ENCODE measurements around the gene KCNN1. TPM values are rescaled to one million over a fixed set of nuclear protein-coding genes. Genes with fewer than 3 reads are reported as not detected.
"Not testable (repeated sequence)": the region's sequence is repeated elsewhere in the genome, so short reads cannot be mapped to it uniquely, and the experiment has no call there.

KCNN1 gene
- total RNA-seq, 1 donor from 2014 or later: 0.34 TPM

DNA sequence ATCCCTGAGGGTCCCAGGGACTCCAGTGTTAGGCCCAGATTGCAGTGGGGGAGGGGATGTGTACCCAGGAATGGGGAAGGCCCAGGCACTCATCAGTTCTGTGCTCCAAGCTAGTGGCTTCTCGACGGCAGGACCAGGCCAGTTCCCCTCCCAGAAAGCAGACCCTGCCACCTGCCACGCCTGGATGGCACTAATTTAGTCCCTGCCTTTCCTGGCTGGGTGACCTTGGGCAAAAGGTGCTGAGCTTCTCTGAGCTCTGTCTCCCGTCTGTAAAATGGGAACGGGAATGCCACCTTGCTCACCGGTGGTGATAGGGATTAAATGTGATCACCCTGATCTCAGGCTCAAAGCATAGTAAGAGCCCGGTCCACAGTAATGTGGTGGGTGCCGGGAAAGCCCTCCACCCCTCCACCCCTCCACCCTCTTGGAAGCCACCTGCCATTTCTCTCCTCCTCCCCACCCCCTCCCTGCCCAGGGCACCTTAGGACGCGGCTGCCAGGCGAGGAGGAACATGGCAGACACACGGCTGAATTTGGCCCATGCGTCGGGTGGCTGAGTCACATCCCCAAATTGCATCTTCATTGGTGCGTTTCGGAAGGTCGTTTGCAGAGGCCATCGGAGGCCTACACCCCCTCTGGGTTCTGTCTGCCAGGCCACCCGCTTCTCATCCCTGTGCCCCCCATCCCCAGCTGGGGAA lies 2.3 kb downstream of the KCNN1 start:
- DNase-seq (ENCODE audit: low spot score): no peak

GRCh38 chr19:17972230-17972629 lies 5.3 kb downstream of the KCNN1 start:
- DNase-seq (ENCODE audit: low spot score): no peak

GRCh38 chr19:17973759-17974158 lies 6.9 kb downstream of the KCNN1 start:
- DNase-seq (ENCODE audit: low spot score): no peak

DNA sequence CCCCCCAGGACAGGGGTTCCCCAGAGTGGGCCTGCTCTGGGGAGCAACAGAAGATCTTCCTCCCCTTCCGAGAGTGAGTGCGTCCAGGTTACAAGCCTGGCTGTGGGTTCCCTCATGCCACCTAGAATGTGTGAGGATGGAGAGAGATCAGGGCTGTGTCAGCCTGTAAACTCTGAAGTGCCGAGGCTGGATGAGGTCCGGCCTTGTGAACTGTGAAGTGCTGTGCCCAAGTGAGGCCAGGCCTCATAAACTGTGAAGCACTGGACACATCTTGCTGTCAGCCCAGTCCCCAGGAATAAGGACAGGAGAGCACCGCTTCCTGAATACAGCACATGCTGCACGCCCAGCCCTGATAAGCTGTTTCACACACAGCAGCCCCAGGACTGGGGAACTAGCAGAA lies 7.6 kb downstream of the KCNN1 start:
- DNase-seq (ENCODE audit: low spot score): no peak

DNA sequence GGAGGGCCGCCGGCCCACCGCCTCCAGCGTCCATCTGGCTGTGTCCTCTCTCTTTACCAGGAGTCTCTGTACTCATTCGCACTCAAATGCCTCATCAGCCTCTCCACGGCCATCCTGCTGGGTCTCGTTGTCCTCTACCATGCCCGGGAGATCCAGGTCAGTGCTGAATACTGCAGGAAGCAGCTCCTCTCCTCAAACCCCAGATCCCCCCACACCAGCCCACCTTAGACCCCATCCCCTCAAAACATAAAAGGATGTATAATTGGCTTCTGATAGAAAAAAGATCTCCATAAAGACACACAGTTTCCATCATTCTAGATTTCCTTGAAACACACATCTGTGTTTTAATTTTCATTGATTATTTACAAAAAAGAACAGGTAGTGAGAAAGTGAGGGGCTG lies 8.1 kb downstream of the KCNN1 start:
- DNase-seq (ENCODE audit: low spot score): no peak

GRCh38 chr19:17977021-17977420 lies 10.1 kb downstream of the KCNN1 start:
- no peak for DNase-seq (ENCODE audit: low spot score)

DNA sequence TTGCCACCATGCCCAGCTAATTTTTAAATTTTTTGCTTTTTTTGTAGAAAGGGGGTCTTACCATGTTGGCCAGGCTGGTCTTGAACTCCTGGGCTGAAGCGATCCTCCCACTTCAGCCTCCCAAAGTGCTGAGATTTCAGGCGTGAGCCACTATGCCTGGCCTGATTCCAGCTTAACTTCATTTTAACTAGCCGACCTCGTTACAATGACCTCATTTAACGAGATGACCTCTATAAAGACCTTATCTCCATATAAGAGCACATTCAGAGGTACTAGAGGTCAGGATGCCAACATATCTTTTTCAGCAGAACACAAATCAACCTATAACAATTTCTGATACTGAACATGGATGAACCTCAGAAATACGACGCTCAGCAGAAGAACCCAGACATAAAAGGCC lies 10.6 kb downstream of the KCNN1 start:
- DNase-seq (ENCODE audit: low spot score): no peak

DNA sequence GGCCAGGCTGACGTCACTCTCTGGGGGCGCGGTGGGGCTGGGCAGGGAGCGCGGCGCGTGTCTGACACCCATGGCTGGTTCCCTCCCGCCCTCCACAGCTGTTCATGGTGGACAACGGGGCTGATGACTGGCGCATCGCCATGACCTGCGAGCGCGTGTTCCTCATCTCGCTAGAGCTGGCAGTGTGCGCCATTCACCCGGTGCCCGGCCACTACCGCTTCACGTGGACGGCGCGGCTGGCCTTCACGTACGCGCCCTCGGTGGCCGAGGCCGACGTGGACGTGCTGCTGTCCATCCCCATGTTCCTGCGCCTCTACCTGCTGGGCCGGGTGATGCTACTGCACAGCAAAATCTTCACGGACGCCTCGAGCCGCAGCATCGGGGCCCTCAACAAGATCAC lies 14.7 kb downstream of the KCNN1 start:
- no peak for DNase-seq (ENCODE audit: low spot score)

GRCh38 chr19:17982430-17982829 lies 15.5 kb downstream of the KCNN1 start:
- DNase-seq (ENCODE audit: low spot score): no peak

DNA sequence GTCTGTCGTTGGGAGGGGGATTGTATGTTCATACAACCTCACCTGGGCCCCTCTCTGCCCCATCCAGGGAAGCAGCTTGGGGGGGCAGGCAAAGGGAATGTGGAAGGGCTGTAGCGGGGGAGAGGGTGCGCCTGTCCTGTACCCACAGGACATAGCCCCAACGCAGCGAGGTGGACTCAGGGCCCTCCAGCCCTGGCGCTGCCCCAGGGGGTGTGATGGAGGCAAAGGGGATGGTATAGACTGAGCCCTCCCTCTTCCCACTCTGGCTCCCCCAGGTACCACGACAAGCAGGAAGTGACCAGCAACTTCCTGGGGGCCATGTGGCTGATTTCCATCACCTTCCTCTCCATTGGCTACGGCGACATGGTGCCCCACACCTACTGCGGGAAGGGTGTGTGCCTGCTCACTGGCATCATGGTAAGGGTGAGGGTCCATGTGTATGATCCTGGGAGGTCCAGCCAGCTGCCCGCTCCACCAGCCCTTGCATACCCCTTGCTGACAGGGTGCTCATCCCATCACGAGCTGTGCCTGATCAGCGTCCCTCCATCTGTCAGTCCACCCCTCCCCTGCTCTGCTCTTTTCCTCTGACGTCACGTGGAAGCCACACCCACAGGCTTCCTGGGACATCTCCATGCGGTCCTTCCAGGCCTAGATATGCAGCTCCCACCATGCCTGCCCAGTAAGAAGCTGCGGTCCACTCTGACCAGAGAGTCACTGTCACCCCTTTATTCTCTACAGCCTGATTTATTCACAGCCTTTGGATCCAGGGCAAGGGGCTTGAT lies 18.3 kb downstream of the KCNN1 start:
- no peak for DNase-seq (ENCODE audit: low spot score)

DNA sequence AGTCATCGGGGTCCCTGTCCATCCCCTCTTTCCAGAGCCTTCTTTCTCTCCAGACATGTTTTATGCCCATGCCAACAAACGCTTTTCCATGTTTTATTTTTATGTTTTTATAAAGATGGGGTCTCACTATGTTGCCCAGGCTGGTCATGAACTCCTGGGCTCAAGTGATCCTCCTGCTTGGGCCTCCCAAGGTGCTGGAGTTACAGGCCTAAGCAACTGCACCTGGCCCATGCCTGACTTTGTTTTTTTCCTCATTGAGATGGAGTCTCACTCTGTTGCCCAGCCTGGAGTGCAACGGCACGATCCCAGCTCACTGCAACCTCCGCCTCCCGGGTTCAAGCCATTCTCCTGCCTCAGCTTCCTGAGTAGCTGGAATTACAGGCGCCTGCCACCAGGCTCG lies 19.7 kb downstream of the KCNN1 start:
- not testable (repeated sequence) for DNase-seq (ENCODE audit: low spot score)

DNA sequence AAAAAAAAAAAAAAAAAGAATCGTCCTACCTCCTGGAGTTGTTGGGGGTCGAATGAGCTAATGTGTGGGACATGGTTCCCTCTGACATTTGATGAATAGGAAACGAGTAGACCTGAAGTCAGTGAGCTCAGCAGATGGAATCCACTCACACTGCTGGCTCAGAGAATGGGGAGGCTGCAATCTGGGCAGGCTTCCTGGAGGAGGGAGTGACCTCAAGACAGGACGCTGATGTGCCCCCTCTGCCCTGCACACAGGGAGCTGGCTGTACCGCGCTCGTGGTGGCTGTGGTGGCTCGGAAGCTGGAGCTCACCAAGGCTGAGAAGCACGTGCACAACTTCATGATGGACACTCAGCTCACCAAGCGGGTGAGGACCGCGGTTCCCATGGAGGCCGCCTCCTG lies 21.3 kb downstream of the KCNN1 start:
- no peak for DNase-seq (ENCODE audit: low spot score)

DNA sequence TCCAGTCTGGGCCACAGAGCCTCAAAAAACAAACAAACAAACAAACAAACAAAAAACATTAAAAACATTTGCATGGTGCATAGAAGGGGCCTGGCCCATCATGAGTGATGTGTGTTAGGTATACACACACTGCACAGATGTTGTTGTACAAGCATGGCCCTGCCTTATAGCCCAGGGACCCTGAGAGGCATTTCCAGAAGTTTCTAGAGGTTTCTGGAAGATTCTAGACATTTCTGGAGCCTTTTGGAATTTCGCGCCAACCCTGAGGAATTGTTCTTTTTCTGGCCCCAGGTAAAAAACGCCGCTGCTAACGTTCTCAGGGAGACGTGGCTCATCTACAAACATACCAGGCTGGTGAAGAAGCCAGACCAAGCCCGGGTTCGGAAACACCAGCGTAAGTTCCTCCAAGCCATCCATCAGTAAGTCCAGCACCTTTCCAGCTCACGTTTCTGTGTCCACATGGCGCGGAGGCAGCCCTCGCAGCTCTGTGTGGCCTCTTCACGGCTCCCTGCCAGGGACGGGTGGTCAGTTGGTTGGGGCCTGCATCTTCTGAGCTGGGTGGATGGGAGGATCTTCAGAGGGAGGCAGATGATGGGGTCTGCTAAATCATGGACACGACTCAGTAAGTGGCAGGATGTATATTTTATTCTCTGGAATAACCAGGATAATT lies 22.7 kb downstream of the KCNN1 start:
- DNase-seq (ENCODE audit: low spot score): no peak

DNA sequence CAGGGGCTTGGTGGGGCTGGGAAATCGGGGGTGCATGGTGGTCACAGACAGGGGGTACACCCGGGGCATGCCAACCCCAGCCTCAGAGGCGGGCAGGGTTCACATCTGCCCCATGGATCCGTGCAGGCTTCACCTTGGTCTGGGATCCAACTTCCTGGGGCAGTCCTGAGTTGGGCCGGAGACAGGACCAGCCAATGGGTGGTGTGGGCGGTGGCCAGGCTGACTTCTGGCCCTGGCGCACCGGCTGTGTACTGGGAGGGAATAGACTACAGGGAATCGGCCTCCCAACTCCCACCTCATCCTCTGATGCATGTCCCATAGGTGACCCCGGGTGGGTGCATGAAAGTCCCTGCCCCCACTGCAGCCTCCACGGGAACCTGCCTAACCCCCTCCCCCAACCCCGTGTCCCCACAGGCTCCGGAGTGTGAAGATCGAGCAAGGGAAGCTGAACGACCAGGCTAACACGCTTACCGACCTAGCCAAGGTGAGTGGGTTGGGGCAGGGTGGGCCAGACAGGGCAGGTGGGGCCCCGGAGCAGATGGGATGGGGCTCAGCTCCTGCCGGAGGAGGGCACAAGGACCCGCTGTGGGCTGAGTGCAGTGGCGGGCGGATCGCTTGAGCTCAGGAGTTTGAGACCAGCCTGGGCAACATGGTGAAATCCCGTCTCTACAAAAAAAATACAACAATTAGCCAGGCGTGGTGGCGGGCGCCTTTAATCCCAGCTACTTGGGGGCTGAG lies 26.3 kb downstream of the KCNN1 start:
- DNase-seq (ENCODE audit: low spot score): no peak

DNA sequence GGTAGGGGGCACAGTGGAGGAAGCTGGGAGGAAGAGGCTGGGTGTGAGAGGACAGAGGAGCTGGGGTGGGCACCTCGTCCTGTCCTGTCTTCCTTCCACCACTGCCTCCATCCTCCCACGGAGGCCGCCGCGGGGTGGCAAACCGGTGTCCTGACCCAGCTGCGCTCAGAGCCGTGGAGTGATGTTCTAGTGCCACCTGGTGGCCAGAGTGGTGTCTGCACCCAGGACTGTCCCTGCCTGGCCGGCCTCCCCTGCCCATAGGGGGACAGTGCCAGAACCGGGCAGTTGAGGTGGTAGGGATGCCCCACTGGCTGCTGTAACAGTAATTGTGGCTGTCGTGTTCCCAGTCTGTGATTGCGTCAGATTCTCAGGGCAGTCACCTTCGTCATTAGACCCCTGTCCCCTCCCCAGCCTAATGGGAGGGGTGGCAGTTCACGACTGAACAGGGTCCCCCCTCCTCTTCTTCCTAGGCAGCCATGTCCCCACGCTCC lies 30.0 kb downstream of the KCNN1 start:
- peak; percentile 90 for DNase-seq (ENCODE audit: low spot score)

GRCh38 chr19:17997969-17998826 lies 31.3 kb downstream of the KCNN1 start:
- no peak for DNase-seq (ENCODE audit: low spot score)

- no peak for DNase-seq (ENCODE audit: low spot score)
Observed at GRCh38 chr19:17998827-17999150, 31.9 kb downstream of the KCNN1 start.

DNA sequence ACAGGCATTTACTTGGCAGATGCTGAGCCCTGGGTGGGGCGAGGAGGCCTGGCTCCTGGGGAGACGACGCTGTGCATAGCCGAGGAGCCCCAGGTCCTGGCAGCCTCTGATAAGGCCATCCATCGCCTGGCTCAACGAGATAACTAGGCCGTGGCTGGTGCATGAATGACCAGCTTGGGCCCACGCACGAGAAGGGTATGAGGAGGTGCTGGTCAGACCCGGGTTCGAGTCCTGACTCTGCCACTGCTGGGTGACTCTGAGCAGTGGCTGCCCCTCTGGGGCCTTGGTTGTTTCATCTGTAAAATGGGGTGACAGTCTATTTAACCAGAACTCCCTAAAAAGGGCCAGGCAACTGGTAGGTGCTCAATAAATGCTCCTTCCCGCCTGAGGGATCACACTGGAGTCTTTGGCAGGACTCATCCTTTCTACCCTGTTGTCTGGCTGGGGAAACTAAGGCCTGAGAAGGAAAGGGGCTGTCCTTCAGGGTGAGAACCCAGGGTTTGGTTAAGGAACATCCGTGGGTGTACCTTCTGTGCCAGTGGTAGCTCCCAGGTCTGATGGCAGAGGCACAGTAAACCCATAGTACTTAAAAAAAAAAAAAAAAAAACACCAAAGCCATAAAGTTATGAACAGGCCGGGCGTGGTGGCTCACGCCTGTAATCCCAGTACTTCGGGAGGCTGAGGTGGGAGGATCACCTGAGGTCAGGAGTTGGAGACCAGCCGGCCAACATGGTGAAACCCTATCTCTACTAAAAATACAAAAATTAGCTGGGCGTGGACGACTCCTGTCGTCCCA lies 33.0 kb downstream of the KCNN1 start:
- DNase-seq (ENCODE audit: low spot score): no peak

- DNase-seq (ENCODE audit: low spot score): no peak
Observed at GRCh38 chr19:18000480-18000914, 33.6 kb downstream of the KCNN1 start.

Measured in ureter (tissue), 1 donor.